Muscle of leg (tissue), 11 donors: ENCODE results near the gene USP54. TPM values are rescaled to one million over a fixed set of nuclear protein-coding genes. Genes with fewer than 3 reads are reported as not detected.
A peak's percentile ranks its signal among the peaks of the same experiment; 100 is the strongest.

Experiments
- DNase-seq: peaks from one replicate; pipeline ENCODE4 v3.0.0; 2013
- H3K27ac ChIP-seq: one replicate; pipeline ENCODE4 v1.5.1; 2013; ENCODE audit warnings: mild to moderate bottlenecking, low read length, control low read depth
- H3K27me3 ChIP-seq: one replicate; pipeline ENCODE4 v1.6.1; 2013; ENCODE audit warnings: low read length; ENCODE audit not compliant: control insufficient read depth, insufficient read depth
- H3K36me3 ChIP-seq: one replicate; pipeline ENCODE4 v1.6.1; 2013; ENCODE audit warnings: low read length; ENCODE audit not compliant: control insufficient read depth, insufficient read depth
- H3K4me1 ChIP-seq: one replicate; pipeline ENCODE4 v1.6.1; 2013; ENCODE audit warnings: low read length; ENCODE audit not compliant: control insufficient read depth, insufficient read depth
- H3K4me3 ChIP-seq: one replicate; pipeline ENCODE4 v1.5.1; 2013; ENCODE audit warnings: low read length, control low read depth
- H3K9me3 ChIP-seq: replicated peaks from 2 replicates; pipeline ENCODE4 v1.6.1; 2013; ENCODE audit warnings: low read depth, low read length; ENCODE audit not compliant: control insufficient read depth
- WGBS: methylation state at CpG from one replicate; pipeline ENCODE4 v1.1.5; 2013; ENCODE audit warnings: missing lambda C conversion rate; ENCODE audit not compliant: insufficient coverage; 5-methylcytosine and 5-hydroxymethylcytosine counted together
- polyA plus RNA-seq, 8 donors: library from polyadenylated mRNA; unstranded; fragments of 120-200 nt; gene quantifications; one replicate each; pipeline versions ENCODE4 v1.2.1 to v1.2.3, GENCODE V29; 2013; ENCODE audit warnings: inconsistent platforms in 1 of 8, low replicate concordance in 1 of 8; ENCODE audit not compliant: insufficient read length in 8 of 8, insufficient read depth in 1 of 8
- total RNA-seq: library from RNA; stranded (reverse); fragments of 120-200 nt; gene quantifications from one replicate; pipeline ENCODE4 v1.2.4, GENCODE V29; 2013

USP54 gene
- total and polyA plus RNA-seq, 9 donors, result 13.6 to 18.6 (median 16.9) TPM

DNA sequence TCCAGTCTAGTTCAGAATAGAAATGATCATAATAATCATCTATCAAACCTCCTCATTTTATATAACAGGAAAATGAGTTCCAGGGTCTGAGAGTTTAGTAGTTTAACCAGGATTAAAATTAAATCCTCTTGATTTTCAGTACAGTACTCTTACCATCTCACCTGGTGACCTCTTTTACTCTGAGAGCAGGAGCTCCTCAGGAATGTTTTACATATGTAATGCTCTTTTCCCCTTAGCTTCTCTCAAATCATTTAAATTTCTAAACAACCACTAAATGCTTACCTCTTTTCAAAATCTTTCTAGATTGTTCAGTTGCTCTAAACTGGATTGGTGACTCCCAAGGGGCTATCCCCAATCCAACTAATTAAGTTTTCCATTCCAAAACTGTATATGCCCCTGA lies 85.1 kb downstream of the USP54 start:
- H3K4me1 ChIP-seq, result no peaks in the 10 kb centered on the region
- no peaks in the 10 kb centered on the region for H3K27me3 ChIP-seq
- H3K27ac ChIP-seq, result no peak overlapping the region
- H3K4me3 ChIP-seq, result no peak overlapping the region
- H3K36me3 ChIP-seq, result peaks cover 10% of the 10 kb centered on the region
- no peaks in the 10 kb centered on the region for H3K9me3 ChIP-seq
- no peak for DNase-seq

DNA sequence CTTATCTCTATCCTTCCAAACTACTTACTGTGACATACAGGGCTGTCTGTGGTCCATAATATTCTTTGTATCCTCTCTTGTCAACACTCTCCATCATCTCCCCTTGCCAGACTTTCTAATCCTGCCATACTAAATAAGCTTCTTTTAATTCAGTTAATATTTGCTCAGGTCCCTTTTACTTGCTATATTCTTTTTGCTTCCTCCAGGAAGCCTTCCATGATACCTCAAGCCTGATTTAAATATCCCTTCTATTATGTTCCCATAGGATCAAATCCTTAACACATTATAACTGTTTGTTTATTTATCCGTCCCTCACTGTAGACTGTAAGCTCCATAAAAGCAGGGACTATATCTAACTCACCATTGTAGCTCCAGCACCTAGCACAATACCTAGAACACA lies 88.1 kb downstream of the USP54 start:
- Histone ChIP-seq H3K9me3 (no peaks in the 10 kb centered on the region), H3K36me3 (peaks cover 21% of the 10 kb centered on the region)

DNA sequence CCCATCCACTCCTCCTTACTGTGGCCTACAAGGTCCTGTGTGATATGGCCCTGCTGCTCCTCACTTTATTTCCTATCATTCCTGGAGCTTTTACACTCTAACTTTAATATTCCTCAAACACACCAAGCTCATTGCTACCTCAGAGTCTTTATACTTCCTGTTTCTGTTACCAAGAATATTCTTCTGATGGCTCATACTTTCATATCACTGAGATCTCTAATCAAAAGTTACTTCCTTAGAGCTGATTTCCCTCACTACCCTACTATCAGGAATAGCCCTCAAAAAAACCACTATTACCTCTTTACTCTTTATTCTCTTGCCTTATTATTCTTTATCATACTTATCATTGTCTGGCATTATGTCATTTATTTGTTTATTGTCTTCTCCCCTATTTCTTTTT lies 89.5 kb downstream of the USP54 start:
- Histone ChIP-seq H3K36me3 (peaks cover 26% of the 10 kb centered on the region), H3K9me3 (no peaks in the 10 kb centered on the region), H3K27ac (no peak overlapping the region), H3K27me3 (no peaks in the 10 kb centered on the region), H3K4me3 (no peak overlapping the region), H3K4me1 (peaks cover under 1% of the 10 kb centered on the region)
- DNase-seq, result no peak

More for the DNA sequence above, 88.1 kb downstream of the USP54 start:
- Histone ChIP-seq H3K4me3 (no peak overlapping the region), H3K27ac (no peak overlapping the region), H3K4me1 (no peaks in the 10 kb centered on the region), H3K27me3 (no peaks in the 10 kb centered on the region)
- WGBS, result no CpG with 5 or more reads among the region's 1 CpG
- no peak for DNase-seq

DNA sequence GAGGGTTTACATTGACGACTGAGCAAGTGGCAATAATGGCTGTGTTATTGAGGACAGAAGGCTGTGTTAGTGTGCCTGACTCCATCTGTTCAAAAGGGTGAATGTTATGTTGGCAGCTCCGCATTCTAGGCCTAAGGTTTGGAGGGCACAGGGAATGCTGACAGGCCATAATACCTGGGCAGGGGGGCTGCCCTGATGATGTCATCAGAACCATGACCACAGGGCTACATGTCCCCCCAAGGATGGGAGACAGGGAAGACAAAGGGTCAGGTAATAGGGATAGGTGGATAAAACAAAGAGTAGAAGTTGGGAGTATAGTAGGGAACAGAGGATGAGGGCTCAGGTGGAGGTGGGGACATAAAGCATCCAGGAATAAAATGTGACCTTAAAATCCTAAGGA lies 93.5 kb downstream of the USP54 start:
- WGBS, result 69% methylated on average over 2 of the region's 2 CpGs
- no peak for DNase-seq
- H3K9me3 ChIP-seq, result no peaks in the 10 kb centered on the region
- H3K27ac ChIP-seq, result no peak overlapping the region
- H3K27me3 ChIP-seq, result no peaks in the 10 kb centered on the region
- no peak overlapping the region for H3K4me3 ChIP-seq
- peaks cover 16% of the 10 kb centered on the region for H3K36me3 ChIP-seq
- peaks cover 12% of the 10 kb centered on the region for H3K4me1 ChIP-seq

DNA sequence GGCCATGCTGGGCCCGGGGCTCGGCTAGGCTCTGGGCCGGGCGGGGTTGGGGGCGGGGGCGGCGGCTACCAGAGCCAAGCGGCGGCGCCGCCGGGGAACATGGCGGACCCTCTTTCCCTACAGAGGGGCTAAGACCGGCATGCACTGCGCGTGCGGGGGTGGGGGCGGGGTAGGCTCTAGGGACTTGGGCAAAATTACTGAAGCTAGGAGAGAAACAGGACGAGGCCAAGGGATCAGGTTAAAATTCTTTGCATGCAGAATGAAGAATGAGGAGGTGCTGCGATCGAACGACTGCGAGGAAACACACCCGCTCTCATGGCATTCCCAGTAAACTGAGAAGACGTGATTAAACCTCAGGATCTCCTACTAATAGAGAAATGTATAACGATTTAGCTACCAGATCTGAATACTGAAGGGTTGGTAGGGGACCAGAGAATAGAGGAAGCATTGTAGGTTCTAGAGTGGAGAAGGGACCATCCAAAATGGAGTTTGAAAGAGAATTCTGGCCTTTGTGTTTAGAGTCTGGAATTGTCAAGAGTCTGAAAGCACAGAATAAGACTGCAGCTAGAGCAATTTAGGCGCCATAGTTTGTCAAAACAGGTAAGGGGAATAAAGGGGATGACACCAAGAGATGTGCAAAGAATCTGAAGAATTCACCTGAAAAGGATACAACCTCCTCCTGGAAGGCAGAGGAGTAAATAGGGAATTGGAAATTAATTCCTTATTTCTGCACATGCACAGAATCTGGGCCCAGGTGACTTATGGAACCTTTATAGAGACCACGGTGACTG lies 95.1 kb downstream of the USP54 start, which contains the start of gene PPP3CB:
PPP3CB (minus strand) TSS at position 141 of the 791 bp plus-strand sequence; CDS start at position 6, 135 bp downstream.
- Histone ChIP-seq H3K27ac (peak within 1 kb of the TSS; percentile 99), H3K9me3 (no peaks in the 10 kb centered on the region), H3K4me1 (peaks cover 12% of the 10 kb centered on the region), H3K4me3 (peak within 1 kb of the TSS; percentile 95), H3K36me3 (peaks cover 16% of the 10 kb centered on the region), H3K27me3 (no peaks in the 10 kb centered on the region)
- DNase-seq, result peak; percentile 99
- WGBS, result 2% methylated on average over 17 of the region's 28 CpGs

DNA sequence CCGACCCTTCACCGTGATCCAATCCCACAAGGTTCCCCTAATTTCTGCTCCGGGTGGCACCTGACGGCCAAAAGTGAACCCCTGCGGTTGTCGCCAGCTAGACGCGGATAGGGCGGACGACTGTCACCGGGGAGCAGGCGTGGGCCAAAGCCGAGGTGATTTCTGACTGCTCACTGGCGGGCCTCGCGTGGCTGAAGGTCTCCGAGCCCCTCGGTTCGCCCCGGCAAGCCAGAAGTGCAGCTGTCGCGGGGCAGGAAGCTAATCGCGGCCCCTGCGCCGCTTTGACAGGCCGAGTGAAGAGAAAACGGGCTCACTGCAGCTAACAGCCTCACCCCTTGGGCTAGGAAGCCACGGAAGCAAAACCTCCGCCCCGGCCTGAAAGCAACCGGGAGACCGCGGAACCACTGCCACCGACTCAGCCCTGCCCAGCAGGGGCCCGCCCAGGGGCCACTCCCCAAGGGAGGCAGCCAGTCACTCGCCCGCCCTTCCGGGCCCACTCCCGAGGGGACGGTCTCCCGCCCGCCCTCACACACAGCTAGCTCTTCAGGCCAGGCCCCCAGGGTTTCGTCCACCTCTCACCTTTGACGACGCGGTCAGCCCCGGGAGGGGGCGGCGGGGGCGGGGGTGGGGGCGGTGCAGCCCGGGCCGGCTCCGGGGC lies 95.8 kb downstream of the USP54 start:
- H3K36me3 ChIP-seq, result peaks cover 13% of the 10 kb centered on the region
- WGBS, result under 1% methylated on average over 51 of the region's 55 CpGs
- H3K4me3 ChIP-seq, result peak overlapping the region; percentile 95
- no peaks in the 10 kb centered on the region for H3K27me3 ChIP-seq
- peak overlapping the region; percentile 99 for H3K27ac ChIP-seq
- peak; percentile 84 for DNase-seq
- H3K4me1 ChIP-seq, result peaks cover 12% of the 10 kb centered on the region
- H3K9me3 ChIP-seq, result no peaks in the 10 kb centered on the region

DNA sequence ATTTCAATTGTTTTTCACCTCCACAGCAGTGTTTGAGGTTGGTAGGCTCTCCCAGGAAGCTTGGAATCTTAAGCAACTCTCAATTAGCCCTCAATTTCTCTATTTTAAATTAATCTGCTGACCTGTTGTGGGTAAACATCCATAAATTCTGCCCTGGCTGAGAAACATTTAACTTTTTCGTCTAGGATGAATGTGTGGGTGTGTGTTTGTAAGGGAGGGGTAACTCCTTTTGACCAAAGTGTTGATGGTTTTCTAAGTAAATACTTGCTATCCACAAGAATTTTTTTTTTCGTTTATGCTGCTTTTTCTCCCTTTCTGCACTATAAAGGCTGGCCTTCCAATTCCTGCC lies 96.3 kb downstream of the USP54 start:
- WGBS, result 0% methylated on average over 1 of the region's 2 CpGs
- peak overlapping the region; percentile 95 for H3K4me3 ChIP-seq
- peak overlapping the region; percentile 99 for H3K27ac ChIP-seq
- H3K36me3 ChIP-seq, result peaks cover 12% of the 10 kb centered on the region
- no peak for DNase-seq
- H3K27me3 ChIP-seq, result no peaks in the 10 kb centered on the region
- peaks cover 12% of the 10 kb centered on the region for H3K4me1 ChIP-seq
- H3K9me3 ChIP-seq, result no peaks in the 10 kb centered on the region

DNA sequence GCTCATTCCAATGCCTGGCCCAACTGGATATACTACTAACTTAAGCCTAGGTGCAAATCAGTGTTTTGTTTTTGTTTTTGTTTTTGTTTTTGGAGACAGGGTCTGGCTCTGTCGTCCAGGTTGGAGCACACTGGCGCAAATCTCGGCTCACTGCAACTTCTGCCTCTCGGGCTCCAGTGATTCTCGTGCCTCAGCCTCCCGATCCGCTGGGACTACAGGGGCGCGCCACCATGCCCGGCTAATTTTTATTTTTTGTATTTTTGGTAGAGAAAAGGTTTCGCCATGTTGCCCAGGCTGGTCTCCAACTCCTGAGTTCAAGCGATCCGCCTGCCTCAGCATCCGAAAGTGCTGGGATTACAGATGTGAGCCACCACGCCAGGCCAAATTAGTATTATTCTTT lies 96.9 kb downstream of the USP54 start:
- Histone ChIP-seq H3K9me3 (no peaks in the 10 kb centered on the region), H3K27ac (no peak overlapping the region), H3K4me3 (peak overlapping the region; percentile 95), H3K27me3 (no peaks in the 10 kb centered on the region), H3K4me1 (peaks cover 12% of the 10 kb centered on the region), H3K36me3 (peaks cover 8% of the 10 kb centered on the region)
- no peak for DNase-seq
- WGBS, result 71% methylated on average over 5 of the region's 15 CpGs

DNA sequence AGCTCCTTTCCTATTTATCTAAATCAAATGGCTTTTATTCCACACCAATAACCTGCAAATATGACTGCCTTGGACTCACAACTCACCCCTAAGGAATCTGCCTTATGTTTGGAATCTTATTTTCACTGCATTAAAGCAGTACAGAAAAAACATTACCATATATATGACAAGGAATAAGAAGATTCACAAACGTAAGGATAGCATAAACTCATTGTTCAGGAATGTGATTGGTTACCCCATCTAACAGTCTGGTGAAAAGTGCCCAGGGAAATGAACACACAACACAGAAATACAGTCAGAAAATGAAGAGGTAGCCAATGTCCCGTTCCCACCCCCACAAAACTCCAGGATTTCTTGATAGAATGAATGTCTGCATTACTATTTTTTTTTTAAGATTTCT lies 97.4 kb downstream of the USP54 start:
- no peak for DNase-seq
- Histone ChIP-seq H3K4me1 (peaks cover 12% of the 10 kb centered on the region), H3K9me3 (no peaks in the 10 kb centered on the region), H3K4me3 (peak overlapping the region; percentile 0), H3K36me3 (peaks cover 5% of the 10 kb centered on the region), H3K27me3 (no peaks in the 10 kb centered on the region), H3K27ac (no peak overlapping the region)
- WGBS, result no CpG with 5 or more reads among the region's 2 CpGs

DNA sequence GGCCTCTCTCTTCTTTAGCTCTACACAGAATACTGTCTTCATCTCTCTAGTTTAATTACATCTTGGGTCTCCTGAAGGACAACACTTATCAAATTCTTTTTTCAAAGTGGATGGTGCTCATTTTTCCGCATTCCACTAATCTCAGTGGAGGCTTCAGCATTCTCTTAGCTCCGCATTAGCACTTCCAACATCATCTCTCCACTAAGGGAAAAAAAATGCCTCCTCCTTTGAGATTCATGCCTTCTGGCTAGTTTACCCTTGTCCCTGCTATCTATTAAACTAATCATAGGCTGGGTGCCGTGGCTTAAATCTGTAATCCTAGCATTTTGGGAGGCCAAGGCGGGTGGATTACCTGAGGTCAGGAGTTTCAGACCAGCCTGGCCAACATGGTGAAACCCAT lies 104.5 kb downstream of the USP54 start:
- H3K4me1 ChIP-seq, result no peaks in the 10 kb centered on the region
- peaks cover 13% of the 10 kb centered on the region for H3K36me3 ChIP-seq
- no peak overlapping the region for H3K4me3 ChIP-seq
- no peak overlapping the region for H3K27ac ChIP-seq
- no peak for DNase-seq
- WGBS, result 95% methylated on average over 2 of the region's 4 CpGs
- no peaks in the 10 kb centered on the region for H3K27me3 ChIP-seq
- H3K9me3 ChIP-seq, result no peaks in the 10 kb centered on the region
